Vagina (tissue), 2 donors: ENCODE measurements around the gene PLIN1.

ENCODE experiments used
- POLR2A ChIP-seq, 2 donors: fragments of 450-650 bp; IDR thresholded peaks; one replicate each; pipeline ENCODE4 v1.6.1; 2017; ENCODE audit warnings: antibody characterized with exemption in 2 of 2, mild to moderate bottlenecking in 2 of 2, moderate library complexity in 2 of 2
- TF ChIP-seq, protein P1 (sequence below), 3 experiments: fragments of 450-650 bp in 2 of 3; fragments of 200-600 bp in 1 of 3; sonication (generic) in 1 of 3; IDR thresholded peaks; one replicate each; pipeline ENCODE4 v1.5.1; 2017 to 2019; ENCODE audit warnings: antibody characterized with exemption in 3 of 3, mild to moderate bottlenecking in 2 of 3, moderate library complexity in 2 of 3

DNA sequence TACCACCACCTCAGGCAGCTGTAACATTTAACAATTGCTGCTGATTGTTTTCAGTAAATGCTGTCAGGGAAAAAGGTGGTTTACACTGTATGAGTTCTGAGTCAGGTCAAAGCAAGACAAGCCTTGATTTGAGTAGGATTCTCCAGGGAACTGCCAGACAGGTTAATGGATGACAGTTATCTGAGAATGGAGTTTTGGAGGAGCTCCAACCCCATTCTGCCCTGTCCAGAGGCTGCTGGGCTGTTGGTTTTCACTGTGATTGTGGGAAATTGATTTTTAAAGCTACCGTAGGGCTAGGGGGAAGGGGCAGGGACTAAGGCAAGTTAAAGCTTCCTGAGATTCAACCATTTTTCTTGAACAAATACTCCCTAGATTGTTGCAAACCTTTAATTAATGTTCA lies 64.0 kb downstream of the PLIN1 start:
- no peak for TF ChIP-seq POLR2A (IDR thresholded peaks at IDR 0.05)
- TF ChIP-seq, protein P1, sequence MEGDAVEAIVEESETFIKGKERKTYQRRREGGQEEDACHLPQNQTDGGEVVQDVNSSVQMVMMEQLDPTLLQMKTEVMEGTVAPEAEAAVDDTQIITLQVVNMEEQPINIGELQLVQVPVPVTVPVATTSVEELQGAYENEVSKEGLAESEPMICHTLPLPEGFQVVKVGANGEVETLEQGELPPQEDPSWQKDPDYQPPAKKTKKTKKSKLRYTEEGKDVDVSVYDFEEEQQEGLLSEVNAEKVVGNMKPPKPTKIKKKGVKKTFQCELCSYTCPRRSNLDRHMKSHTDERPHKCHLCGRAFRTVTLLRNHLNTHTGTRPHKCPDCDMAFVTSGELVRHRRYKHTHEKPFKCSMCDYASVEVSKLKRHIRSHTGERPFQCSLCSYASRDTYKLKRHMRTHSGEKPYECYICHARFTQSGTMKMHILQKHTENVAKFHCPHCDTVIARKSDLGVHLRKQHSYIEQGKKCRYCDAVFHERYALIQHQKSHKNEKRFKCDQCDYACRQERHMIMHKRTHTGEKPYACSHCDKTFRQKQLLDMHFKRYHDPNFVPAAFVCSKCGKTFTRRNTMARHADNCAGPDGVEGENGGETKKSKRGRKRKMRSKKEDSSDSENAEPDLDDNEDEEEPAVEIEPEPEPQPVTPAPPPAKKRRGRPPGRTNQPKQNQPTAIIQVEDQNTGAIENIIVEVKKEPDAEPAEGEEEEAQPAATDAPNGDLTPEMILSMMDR (IDR thresholded peaks at IDR 0.05): no peak
